Gastrocnemius medialis (tissue), 4 donors: ENCODE results near the gene RMDN2.

Experiments
- POLR2A ChIP-seq, 2 donors: fragments of 450-650 bp; IDR thresholded peaks; one replicate each; pipeline ENCODE4 v1.6.1; 2017; ENCODE audit warnings: antibody characterized with exemption in 2 of 2, mild to moderate bottlenecking in 2 of 2, moderate library complexity in 2 of 2
- TF ChIP-seq, protein P1 (sequence below), 5 experiments: fragments of 450-650 bp in 3 of 5; fragments of 200-600 bp in 2 of 5; sonication (generic) in 2 of 5; IDR thresholded peaks in 4 of 5; conservative IDR thresholded peaks in 1 of 5; 1 replicate in 4 of 5; 2 replicates in 1 of 5; pipeline ENCODE4 v1.5.1; 2016 to 2019; ENCODE audit warnings: antibody characterized with exemption in 5 of 5, mild to moderate bottlenecking in 3 of 5, moderate library complexity in 3 of 5

DNA sequence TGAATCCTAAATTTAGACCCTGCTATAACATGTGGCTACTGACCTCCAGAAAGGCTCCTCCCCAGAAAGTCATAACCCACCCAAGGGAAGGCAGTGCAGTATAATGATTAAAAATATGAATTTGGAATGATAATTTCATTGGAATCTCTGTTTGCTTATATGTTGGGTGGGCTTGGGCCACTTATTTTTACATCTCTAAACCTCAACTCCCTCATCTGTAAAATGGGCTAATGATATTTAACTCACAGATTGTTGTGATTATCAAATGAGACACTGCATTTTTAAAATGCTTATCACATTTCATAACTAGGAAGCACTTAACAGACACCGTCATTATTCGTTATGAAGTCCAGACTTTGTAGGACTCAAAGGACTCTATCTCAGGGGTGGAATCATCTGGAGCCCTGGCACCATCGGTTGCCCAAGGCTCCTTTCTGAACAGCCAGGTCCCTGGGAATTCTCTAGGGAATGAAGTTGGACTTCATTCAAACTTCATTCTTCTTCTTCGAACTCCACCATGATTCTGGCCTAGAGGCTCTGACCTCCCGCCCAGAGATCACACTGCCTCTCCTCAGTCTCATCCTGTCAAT is 33.1 kb upstream of the RMDN2 start:
- no peak for TF ChIP-seq POLR2A (IDR thresholded peaks at IDR 0.05)
- TF ChIP-seq, protein P1, sequence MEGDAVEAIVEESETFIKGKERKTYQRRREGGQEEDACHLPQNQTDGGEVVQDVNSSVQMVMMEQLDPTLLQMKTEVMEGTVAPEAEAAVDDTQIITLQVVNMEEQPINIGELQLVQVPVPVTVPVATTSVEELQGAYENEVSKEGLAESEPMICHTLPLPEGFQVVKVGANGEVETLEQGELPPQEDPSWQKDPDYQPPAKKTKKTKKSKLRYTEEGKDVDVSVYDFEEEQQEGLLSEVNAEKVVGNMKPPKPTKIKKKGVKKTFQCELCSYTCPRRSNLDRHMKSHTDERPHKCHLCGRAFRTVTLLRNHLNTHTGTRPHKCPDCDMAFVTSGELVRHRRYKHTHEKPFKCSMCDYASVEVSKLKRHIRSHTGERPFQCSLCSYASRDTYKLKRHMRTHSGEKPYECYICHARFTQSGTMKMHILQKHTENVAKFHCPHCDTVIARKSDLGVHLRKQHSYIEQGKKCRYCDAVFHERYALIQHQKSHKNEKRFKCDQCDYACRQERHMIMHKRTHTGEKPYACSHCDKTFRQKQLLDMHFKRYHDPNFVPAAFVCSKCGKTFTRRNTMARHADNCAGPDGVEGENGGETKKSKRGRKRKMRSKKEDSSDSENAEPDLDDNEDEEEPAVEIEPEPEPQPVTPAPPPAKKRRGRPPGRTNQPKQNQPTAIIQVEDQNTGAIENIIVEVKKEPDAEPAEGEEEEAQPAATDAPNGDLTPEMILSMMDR (IDR thresholded peaks at IDR 0.05 in 4 of 5, conservative IDR thresholded peaks at IDR 0.05 in 1 of 5), result no peak
